H9 (cell line): ENCODE data around the gene RAB11FIP4. TPM values are rescaled to one million over a fixed set of nuclear protein-coding genes. Genes with fewer than 3 reads are reported as not detected.
"Not testable (repeated sequence)": the region's sequence is repeated elsewhere in the genome, so short reads cannot be mapped to it uniquely, and the experiment has no call there.

Experiments used
- DNase-seq: peaks from one replicate; pipeline ENCODE4 v3.0.0-alpha.2; 2017
- H2AFZ ChIP-seq: one replicate; pipeline ENCODE4 v1.6.1; 2013; ENCODE audit warnings: mild to moderate bottlenecking, low read length, control low read depth, moderate library complexity
- H2AK5ac ChIP-seq: 2 replicates; pipeline ENCODE4 v1.6.1; 2013; ENCODE audit warnings: low read length, control low read depth, mixed read lengths; ENCODE audit not compliant: insufficient read length
- H2BK120ac ChIP-seq: one replicate; pipeline ENCODE4 v1.6.1; 2013; ENCODE audit warnings: low read depth, mild to moderate bottlenecking, low read length, control low read depth, inconsistent platforms; ENCODE audit not compliant: poor library complexity, severe bottlenecking
- H2BK12ac ChIP-seq: 2 replicates; pipeline ENCODE4 v1.6.1; 2013; ENCODE audit warnings: low read length, control low read depth, mixed read lengths, low read depth; ENCODE audit not compliant: insufficient read length
- H2BK15ac ChIP-seq: 2 replicates; pipeline ENCODE4 v1.6.1; 2013; ENCODE audit warnings: low read depth, low read length, control low read depth
- H2BK20ac ChIP-seq: one replicate; pipeline ENCODE4 v1.6.1; 2013; ENCODE audit warnings: low read depth, mild to moderate bottlenecking, low read length, control low read depth, inconsistent platforms; ENCODE audit not compliant: poor library complexity, severe bottlenecking
- H2BK5ac ChIP-seq: 2 replicates; pipeline ENCODE4 v1.6.1; 2013; ENCODE audit warnings: low read length, control low read depth, mixed read lengths; ENCODE audit not compliant: insufficient read length
- H3K14ac ChIP-seq: 2 replicates; pipeline ENCODE4 v1.6.1; 2013; ENCODE audit warnings: low read length, control low read depth; ENCODE audit not compliant: insufficient read depth
- H3K18ac ChIP-seq: 2 replicates; pipeline ENCODE4 v1.6.1; 2013; ENCODE audit warnings: low read depth, mild to moderate bottlenecking, mixed read lengths, low read length, control low read depth; ENCODE audit not compliant: insufficient read length
- H3K23ac ChIP-seq: 2 replicates; pipeline ENCODE4 v1.6.1; 2013; ENCODE audit warnings: low read length, control low read depth, mixed read lengths, low read depth; ENCODE audit not compliant: insufficient read length
- H3K23me2 ChIP-seq: 2 replicates; pipeline ENCODE4 v1.6.1; 2013; ENCODE audit warnings: low read depth, mild to moderate bottlenecking, mixed read lengths, low read length, control low read depth; ENCODE audit not compliant: insufficient read length, poor library complexity, severe bottlenecking
- H3K27ac ChIP-seq: 2 replicates; pipeline ENCODE4 v1.5.1; 2013; ENCODE audit warnings: low read length, control low read depth, mixed read lengths, low read depth; ENCODE audit not compliant: insufficient read length
- H3K27me3 ChIP-seq: 2 replicates; pipeline ENCODE4 v1.6.1; 2013; ENCODE audit warnings: low read length, control low read depth, inconsistent platforms; ENCODE audit not compliant: insufficient read depth
- H3K4ac ChIP-seq: 2 replicates; pipeline ENCODE4 v1.6.1; 2013; ENCODE audit warnings: low read depth, mild to moderate bottlenecking, control low read depth, inconsistent platforms, low read length, moderate library complexity
- H3K4me1 ChIP-seq: 2 replicates; pipeline ENCODE4 v1.6.1; 2013; ENCODE audit warnings: low read length, control low read depth, inconsistent platforms; ENCODE audit not compliant: insufficient read depth
- H3K4me2 ChIP-seq: 2 replicates; pipeline ENCODE4 v1.6.1; 2013; ENCODE audit warnings: low read length, control low read depth, mixed read lengths; ENCODE audit not compliant: insufficient read length, insufficient read depth
- H3K56ac ChIP-seq: 2 replicates; pipeline ENCODE4 v1.6.1; 2013; ENCODE audit warnings: low read depth, mild to moderate bottlenecking, mixed read lengths, low read length, control low read depth; ENCODE audit not compliant: insufficient read length
- H3K79me1 ChIP-seq: 2 replicates; pipeline ENCODE4 v1.6.1; 2013; ENCODE audit warnings: low read depth, mild to moderate bottlenecking, moderate library complexity, low read length, control low read depth, inconsistent platforms; ENCODE audit not compliant: insufficient read depth, poor library complexity, severe bottlenecking
- H3K79me2 ChIP-seq: 2 replicates; pipeline ENCODE4 v1.6.1; 2013; ENCODE audit warnings: low read length, control low read depth, inconsistent platforms; ENCODE audit not compliant: insufficient read depth
- H3K9ac ChIP-seq: 2 replicates; pipeline ENCODE4 v1.6.1; 2013; ENCODE audit warnings: low read length, control low read depth, mixed read lengths; ENCODE audit not compliant: insufficient read length; ENCODE audit errors: extremely low read depth
- H3K9me3 ChIP-seq: one replicate; pipeline ENCODE4 v1.6.1; 2013; ENCODE audit warnings: low read depth, low read length, inconsistent platforms; ENCODE audit not compliant: control insufficient read depth
- H3T11ph ChIP-seq: one replicate; pipeline ENCODE4 v1.6.1; 2013; ENCODE audit warnings: mild to moderate bottlenecking, low read length, control low read depth, inconsistent platforms
- H4K20me1 ChIP-seq: one replicate; pipeline ENCODE4 v1.6.1; 2013; ENCODE audit not compliant: control insufficient read depth, insufficient read length, insufficient read depth
- H4K5ac ChIP-seq: 2 replicates; pipeline ENCODE4 v1.6.1; 2013; ENCODE audit warnings: low read depth, mild to moderate bottlenecking, mixed read lengths, low read length, control low read depth; ENCODE audit not compliant: insufficient read length
- H4K8ac ChIP-seq: replicated peaks from 2 replicates; pipeline ENCODE4 v1.6.1; 2013; ENCODE audit warnings: low read length, control low read depth, mixed read lengths, low read depth; ENCODE audit not compliant: insufficient read length
- H4K91ac ChIP-seq: 2 replicates; pipeline ENCODE4 v1.6.1; 2013; ENCODE audit warnings: low read depth, mild to moderate bottlenecking, moderate library complexity, mixed read lengths, low read length, control low read depth; ENCODE audit not compliant: insufficient read length
- H3K27ac Mint-ChIP-seq, 3 experiments: 2 replicates in 2 of 3; 3 replicates in 1 of 3; pipeline ENCODE4 v1.8.0; 2020 to 2021; ENCODE audit warnings: mixed read lengths in 3 of 3, mild to moderate bottlenecking in 1 of 3, moderate library complexity in 1 of 3
- H3K27me3 Mint-ChIP-seq: 2 replicates; pipeline ENCODE4 v1.8.0; 2021; ENCODE audit warnings: low read depth, mild to moderate bottlenecking, moderate library complexity, mixed read lengths
- H3K36me3 Mint-ChIP-seq, 3 experiments: 2 replicates in 2 of 3; 3 replicates in 1 of 3; pipeline ENCODE4 v1.8.0; 2020 to 2021; ENCODE audit warnings: low read depth in 3 of 3, mixed read lengths in 3 of 3; ENCODE audit not compliant: insufficient read depth in 1 of 3
- H3K4me1 Mint-ChIP-seq, 2 experiments: 2 replicates each; pipeline ENCODE4 v1.8.0; 2020; ENCODE audit warnings: mixed read lengths in 2 of 2
- H3K4me3 Mint-ChIP-seq, 2 experiments: 2 replicates in 1 of 2; 3 replicates in 1 of 2; pipeline ENCODE4 v1.8.0; 2020 to 2021; ENCODE audit warnings: mild to moderate bottlenecking in 2 of 2, mixed read lengths in 2 of 2, moderate library complexity in 1 of 2
- H3K9me3 Mint-ChIP-seq, 2 experiments: 2 replicates in 1 of 2; 3 replicates in 1 of 2; pipeline ENCODE4 v1.8.0; 2020; ENCODE audit warnings: mild to moderate bottlenecking in 2 of 2, mixed read lengths in 2 of 2, moderate library complexity in 1 of 2
- CTCF ChIP-seq: fragments of 200-600 bp; sonication (generic); conservative IDR thresholded peaks from 3 replicates; pipeline ENCODE4 v1.8.0; 2021; ENCODE audit warnings: antibody characterized with exemption, mild to moderate bottlenecking
- WGBS: extraction: QIAGEN DNeasy Blood & Tissue Kit; methylation state at CpG from one replicate; pipeline ENCODE4 v1.1.7; 2013; ENCODE audit warnings: missing lambda C conversion rate, low lambda C conversion rate, mixed read lengths; ENCODE audit not compliant: insufficient read length; ENCODE audit errors: extremely low coverage; 5-methylcytosine and 5-hydroxymethylcytosine counted together
- long read RNA-seq: library from polyadenylated mRNA; unstranded; transcript quantifications from one replicate; pipeline ENCODE4 v2.0.0, GENCODE V29; 2020
- total RNA-seq: library from RNA; stranded (reverse); gene quantifications from 2 replicates; pipeline ENCODE4 v1.2.1, GENCODE V29; 2021

The RAB11FIP4 gene
- 25.7 and 26.1 TPM in 2 replicates for total RNA-seq
- long read RNA-seq, transcript RAB11FIP4-201 (13 exons, 1,968 nt) = major isoform, 69 of 109 reads
- long read RNA-seq, partial matches to known transcripts = 12 of 109 reads
- long read RNA-seq, other reads (novel, unspliced or antisense) = 28 of 109 reads

GRCh38 chr17:31391496-31391949 lies at the start of gene RAB11FIP4:
TSS of gene RAB11FIP4 (plus strand) at chr17:31391675. CDS start at chr17:31391853, 178 bp downstream.
- H4K20me1 ChIP-seq = peaks cover 3% of the 10 kb centered on the region
- no peaks in the 10 kb centered on the region for H3K79me1 ChIP-seq
- no peak within 1 kb of the TSS for H3T11ph ChIP-seq
- peak within 1 kb of the TSS; percentile 73 for H3K4me2 ChIP-seq
- H2BK12ac ChIP-seq = no peak within 1 kb of the TSS
- no peaks in the 10 kb centered on the region for H3K79me2 ChIP-seq
- no peak within 1 kb of the TSS for H2AFZ ChIP-seq
- no peak for TF ChIP-seq CTCF
- H2BK15ac ChIP-seq = no peak within 1 kb of the TSS
- H3K27ac ChIP-seq = no peak within 1 kb of the TSS
- no peak within 1 kb of the TSS for H3K4ac ChIP-seq
- no peak within 1 kb of the TSS for H4K5ac ChIP-seq
- no peak within 1 kb of the TSS for H3K27ac Mint-ChIP-seq
- H3K36me3 Mint-ChIP-seq = peaks cover 0 to 1% (median 0%) of the 10 kb centered on the region in 3 experiments; a peak in 2 of 7 replicates
- no peak within 1 kb of the TSS for H3K23ac ChIP-seq
- H3K14ac ChIP-seq = peak within 1 kb of the TSS; percentile 3; the same call in 1 of the 2 replicates
- H3K9ac ChIP-seq = no peak within 1 kb of the TSS
- peaks cover 56% of the 10 kb centered on the region for H3K27me3 Mint-ChIP-seq
- no peak within 1 kb of the TSS for H2BK20ac ChIP-seq
- H3K23me2 ChIP-seq = peaks cover 13% of the 10 kb centered on the region
- H4K8ac ChIP-seq = no peak within 1 kb of the TSS
- no peak within 1 kb of the TSS for H2AK5ac ChIP-seq
- H3K18ac ChIP-seq = no peak within 1 kb of the TSS
- no peak within 1 kb of the TSS for H4K91ac ChIP-seq
- H3K4me1 Mint-ChIP-seq = peaks cover 18% of the 10 kb centered on the region in 2 experiments
- H3K56ac ChIP-seq = no peak within 1 kb of the TSS
- no peaks in the 10 kb centered on the region for H3K9me3 ChIP-seq
- H3K9me3 Mint-ChIP-seq = no peaks in the 10 kb centered on the region
- no CpG with 5 or more reads among the region's 69 CpGs for WGBS
- H2BK5ac ChIP-seq = no peak within 1 kb of the TSS
- peak; percentile 47 for DNase-seq
- no peaks in the 10 kb centered on the region; the same call in 1 of the 2 replicates for H3K27me3 ChIP-seq
- peaks cover 3% of the 10 kb centered on the region; the same call in 1 of the 2 replicates for H3K4me1 ChIP-seq
- H2BK120ac ChIP-seq = no peak within 1 kb of the TSS
- peak within 1 kb of the TSS; percentile 70 to 84 for H3K4me3 Mint-ChIP-seq

- H3K4ac ChIP-seq, H3K27ac ChIP-seq, H2BK120ac ChIP-seq, H3K79me1 ChIP-seq, H3K23me2 ChIP-seq, H3K79me2 ChIP-seq, H3K27ac Mint-ChIP-seq, H2BK5ac ChIP-seq, H3K9me3 Mint-ChIP-seq, H4K20me1 ChIP-seq, H3K4me1 Mint-ChIP-seq, H3K9me3 ChIP-seq, H3K4me3 Mint-ChIP-seq, H2BK12ac ChIP-seq, H2AK5ac ChIP-seq, H3K18ac ChIP-seq, H2BK20ac ChIP-seq, H4K91ac ChIP-seq, H3K27me3 Mint-ChIP-seq, H3K56ac ChIP-seq, H2AFZ ChIP-seq, H4K5ac ChIP-seq, H3K4me2 ChIP-seq, H3K23ac ChIP-seq, H3K4me1 ChIP-seq, H3K14ac ChIP-seq, H3K9ac ChIP-seq, H2BK15ac ChIP-seq, DNase-seq, H3T11ph ChIP-seq, H3K27me3 ChIP-seq, H4K8ac ChIP-seq: not testable (repeated sequence)
- no CpG with 5 or more reads among the region's 34 CpGs for WGBS
- peaks cover 2 to 30% (median 3%) of the 10 kb centered on the region in 3 experiments; a peak in 5 of 7 replicates for H3K36me3 Mint-ChIP-seq
These were observed 46.2 kb upstream of the RAB11FIP4 start for GRCh38 chr17:31345191-31345747.
